DMS 273 (cell line): ENCODE results near the gene SLC35A5.

Experiments
- DNase-seq: peaks from one replicate; lab custom pipeline; 2025; ENCODE audit not compliant: unreplicated experiment; lab: John Stamatoyannopoulos, UW

The SLC35A5 gene

DNA sequence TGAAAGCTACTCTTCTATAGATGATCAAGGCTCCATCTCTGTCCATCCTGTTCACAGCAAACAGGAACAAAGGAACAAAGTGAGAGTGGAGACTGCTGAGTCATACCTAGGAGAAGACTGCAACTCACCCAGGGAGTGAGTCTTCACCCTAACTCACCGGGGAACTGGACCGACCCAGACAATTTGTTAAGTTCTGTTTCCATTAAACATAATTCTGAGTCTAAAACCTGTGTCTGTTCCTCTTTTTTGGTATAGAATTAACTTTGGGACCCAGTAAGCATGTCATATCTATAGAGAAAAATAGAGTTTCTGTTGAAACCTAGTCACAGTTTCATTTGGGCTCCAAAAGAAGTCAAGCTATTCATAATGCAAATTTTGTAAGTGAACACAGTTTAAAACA is 57.5 kb downstream of the SLC35A5 start:
- no peak for DNase-seq

DNA sequence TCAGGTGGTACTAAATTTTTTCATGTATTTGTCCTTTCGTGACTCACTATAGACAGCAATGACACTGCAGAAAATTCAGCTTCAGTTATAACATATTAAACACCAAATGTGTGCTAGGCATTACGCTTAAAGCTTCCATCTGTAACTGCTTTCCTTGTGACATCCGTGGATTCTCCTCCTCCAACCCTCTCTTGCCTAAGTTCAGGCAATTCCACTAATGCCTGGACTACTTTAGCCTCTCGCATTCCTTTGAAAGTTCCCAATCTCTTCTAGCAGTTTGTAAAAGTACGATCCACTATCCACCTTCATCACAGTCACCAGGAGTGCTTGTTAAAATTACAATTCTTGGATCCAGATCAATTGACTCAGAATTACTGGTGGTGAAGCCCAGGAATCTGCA is 61.4 kb downstream of the SLC35A5 start:
- no peak for DNase-seq

DNA sequence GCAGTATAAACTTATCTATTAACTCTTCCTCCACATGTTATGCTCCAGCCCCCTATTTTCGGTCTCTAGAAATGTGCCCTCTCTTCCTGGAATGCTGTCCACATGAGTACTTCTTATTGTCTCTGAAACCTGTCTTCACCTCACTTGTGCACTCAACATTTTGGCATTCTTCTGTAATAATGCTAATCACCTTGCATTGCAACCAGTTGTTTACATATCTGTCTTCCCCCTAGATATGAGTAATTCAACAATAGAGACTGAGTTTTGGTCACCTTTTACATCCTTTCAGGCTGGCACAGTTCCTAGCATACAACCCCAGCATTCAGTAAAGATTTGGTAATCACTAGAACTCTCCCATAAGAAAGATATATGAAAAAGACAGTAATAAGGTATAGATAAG is 61.9 kb downstream of the SLC35A5 start:
- DNase-seq, result no peak

DNA sequence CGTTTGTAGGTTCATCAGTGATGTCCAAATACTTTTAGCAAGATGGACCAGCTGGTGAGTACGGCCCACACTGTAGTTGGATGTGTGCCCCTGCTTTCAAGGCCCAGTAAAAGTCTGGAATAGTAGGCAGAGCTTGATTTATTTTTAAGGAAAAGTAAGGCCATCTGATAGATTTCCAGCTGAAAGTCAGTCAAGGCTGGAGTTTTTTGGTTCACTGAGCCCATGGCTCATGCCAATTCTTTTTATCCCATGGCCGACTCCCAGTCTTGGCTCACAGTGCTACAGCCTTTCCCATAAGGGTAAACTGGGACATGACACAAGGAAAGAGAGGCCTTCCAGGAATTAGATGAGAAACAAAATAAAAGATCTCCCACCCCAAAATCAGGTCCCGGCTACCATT is 65.6 kb downstream of the SLC35A5 start:
- DNase-seq, result peak; percentile 17

DNA sequence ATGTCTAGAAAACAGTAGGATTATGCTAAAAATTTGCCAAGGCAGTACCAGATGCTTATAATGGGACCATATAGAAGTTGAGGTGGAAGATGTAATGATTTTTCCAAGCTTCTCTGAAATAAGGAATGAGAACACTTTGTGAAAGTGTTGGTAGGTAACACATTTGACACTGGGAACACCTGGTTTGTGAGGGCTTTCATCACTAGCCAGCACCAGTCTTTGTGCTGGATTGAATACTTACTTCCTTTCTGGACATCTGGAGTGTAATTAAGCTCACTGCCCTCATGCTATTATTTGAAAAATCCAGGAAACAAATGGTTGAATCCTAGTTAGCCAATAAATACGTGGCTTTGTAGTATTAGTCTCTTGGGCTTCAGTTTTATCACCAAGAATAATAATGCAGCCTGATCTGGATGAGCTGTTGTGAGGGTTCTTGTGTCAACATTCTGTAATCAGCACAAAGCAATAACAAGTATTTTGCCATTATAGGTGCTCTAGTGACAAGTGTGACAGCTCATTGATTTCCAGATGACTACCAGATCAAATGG is 66.1 kb downstream of the SLC35A5 start:
- peak; percentile 87 for DNase-seq

DNA sequence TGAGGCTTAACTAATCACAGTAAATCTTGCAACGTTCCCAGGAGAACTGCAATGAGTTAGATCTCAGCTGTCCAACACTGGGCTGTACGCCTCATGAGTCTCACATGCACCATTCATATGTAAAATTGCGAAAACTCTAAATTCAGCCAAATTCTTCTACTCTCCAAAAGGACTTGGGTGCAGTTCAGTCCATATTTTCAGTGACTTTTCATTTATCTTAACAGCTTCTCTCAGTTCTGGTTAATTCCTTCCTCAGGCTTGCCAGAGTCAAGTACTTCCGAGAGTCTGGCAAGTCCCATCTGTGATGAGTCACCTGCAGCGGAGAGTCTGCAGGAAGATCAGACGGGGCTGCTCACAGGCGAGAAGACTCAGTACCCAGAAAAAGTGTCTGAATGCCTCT is 67.6 kb downstream of the SLC35A5 start:
- DNase-seq, result peak; percentile 78

DNA sequence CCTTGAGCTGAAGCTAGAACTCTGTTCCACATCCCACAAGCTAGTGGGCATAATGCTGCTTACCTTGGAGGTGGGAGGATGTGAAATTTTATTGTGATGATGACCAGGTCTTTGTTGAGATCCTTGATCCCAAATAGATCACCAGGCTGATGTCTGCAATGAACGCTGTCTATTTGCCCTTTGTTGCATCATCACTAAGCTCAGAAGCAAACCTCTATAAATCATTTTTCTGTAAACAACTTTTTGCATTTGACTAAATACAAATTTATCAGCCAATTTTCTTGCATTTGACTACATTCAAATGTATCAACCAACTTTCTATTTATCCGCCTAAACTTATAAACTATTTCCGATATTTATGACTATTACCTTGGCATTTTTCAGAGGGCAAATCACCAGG is 69.4 kb downstream of the SLC35A5 start:
- DNase-seq, result no peak

DNA sequence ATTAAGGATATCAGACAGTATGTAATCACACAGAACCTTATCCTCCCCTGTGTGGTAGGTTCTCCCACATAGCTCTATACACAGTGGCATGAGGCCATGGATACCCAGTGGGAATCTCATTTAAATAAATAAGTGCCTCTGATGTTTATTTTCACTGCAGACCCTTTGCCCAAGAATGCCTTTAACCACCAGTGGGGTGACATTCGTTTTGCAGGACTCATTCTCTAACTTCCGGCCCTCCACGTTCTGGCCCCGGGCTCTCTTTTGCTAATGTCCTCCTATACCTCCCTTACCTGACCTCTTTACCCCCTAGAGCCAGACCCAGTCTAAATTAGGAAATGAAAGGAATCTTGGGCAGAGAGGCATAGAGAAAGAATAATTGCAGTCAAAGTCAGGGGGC is 70.8 kb downstream of the SLC35A5 start:
- DNase-seq, result no peak

DNA sequence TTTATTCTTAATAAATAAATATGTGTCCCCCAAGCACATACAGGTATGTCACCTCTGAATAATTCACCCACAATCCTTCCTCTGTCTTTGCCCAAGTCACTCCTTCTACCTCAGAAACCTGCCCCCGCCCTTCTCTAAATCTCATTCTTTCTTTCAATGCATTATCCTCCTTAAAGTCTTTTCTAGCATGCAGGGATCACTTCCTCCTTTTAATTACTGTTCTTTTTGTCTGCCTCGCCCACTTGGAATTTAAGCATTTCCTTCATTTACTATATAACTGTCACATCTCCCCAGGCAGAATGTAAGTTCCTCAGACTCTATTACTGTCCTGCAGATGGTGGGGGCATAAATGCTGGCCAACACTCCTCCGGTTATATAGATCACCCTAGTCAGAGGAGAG is 71.3 kb downstream of the SLC35A5 start:
- no peak for DNase-seq

DNA sequence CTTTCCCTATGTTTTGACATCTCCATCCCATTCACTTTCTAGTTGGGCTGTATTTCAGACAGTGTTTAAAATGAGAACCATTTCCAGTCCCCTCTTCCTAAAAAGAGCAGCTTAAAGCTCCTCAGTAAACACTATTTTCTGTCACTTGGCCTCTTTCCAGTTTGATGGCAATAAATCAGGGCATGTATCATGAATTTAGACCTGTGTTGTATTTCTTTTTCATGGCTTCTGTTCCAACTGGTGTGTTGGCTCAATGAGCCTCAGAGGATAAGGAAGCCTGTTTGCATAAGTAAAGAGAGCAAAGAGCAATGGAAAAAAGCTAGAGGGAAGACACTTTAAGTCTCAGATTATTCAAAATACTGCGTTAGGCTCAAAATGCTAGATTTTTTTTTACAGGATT is 71.9 kb downstream of the SLC35A5 start:
- peak; percentile 46 for DNase-seq

DNA sequence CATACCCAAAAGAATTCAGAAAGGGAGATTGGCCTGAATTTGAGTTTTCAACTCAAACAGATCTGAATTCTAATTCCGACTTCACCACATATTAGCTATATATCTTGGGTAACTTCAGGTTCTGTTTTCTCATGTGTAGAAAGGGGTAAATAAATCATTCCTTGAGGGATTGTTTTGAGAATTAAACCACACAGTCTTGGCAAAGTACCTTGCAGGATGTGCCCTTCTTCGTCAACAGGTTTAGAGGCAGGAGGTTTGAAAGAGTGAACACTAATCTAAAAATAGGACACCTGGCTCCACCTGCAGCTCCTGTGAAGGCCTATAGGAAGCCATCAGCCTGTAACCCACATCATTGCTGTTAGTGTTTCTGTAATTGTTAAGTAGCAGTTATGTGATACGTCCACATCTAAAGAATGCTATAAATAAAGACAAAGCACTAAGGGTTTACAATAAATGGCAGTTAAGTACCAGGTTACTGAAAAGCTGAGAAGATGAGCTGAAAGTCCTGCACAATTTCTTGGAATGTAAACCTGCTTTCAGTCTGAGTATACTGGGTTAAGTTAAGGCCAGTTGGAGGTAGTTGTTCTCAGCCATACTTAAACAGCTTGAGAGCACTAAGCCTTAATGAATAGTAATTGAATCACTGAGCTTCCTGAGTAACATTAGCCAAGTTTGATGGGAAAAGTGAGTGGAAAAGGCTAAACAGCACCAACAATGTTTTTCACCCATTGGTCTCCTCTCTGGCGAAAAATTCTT is 73.1 kb downstream of the SLC35A5 start:
- DNase-seq, result no peak
